Breast epithelium (tissue), 3 donors: Measurements from ENCODE around the gene CRACDL.

Experiments
- CTCF ChIP-seq, 3 donors: fragments of 450-650 bp; IDR thresholded peaks; one replicate each; pipeline ENCODE4 v1.5.1; 2016 to 2017; ENCODE audit warnings: antibody characterized with exemption in 3 of 3, mild to moderate bottlenecking in 3 of 3, moderate library complexity in 3 of 3
- POLR2AphosphoS5 ChIP-seq, 3 donors: sonication (generic); formaldehyde crosslinking; IDR thresholded peaks; one replicate each; pipeline ENCODE4 v1.6.1; 2017; ENCODE audit warnings: antibody characterized with exemption in 3 of 3

DNA sequence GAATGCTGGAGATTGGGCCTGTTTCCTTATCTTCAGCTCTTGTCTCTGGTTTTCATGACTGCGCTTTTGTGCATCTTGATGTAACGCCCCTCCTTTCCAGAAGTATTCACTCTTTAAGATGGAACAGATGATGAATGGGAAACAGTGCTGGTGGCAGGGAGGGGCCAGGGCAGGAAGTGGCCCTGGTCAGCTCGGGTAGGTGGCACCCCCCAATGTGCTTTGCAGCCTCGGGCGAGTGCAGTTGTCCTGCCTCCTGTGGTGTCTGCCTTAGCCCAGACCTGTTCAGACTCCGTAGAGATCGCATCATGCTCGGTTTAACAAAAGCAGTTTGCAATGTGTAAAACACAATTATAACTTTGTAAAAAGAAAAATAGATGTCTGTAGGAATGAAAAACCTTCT, 188.1 kb downstream of the CRACDL start:
- TF ChIP-seq CTCF (IDR thresholded peaks at IDR 0.05) (no peak), POLR2AphosphoS5 (IDR thresholded peaks at IDR 0.05) (no peak)
